CD4-positive, CD25-positive, alpha-beta regulatory T cell (primary cell): ENCODE results near the gene COG5. TPM values are rescaled to one million over a fixed set of nuclear protein-coding genes. Genes with fewer than 3 reads are reported as not detected.

Experiments used
- ATAC-seq, 2 donors: fragments of 150-1000 bp; cut with Tn5 transposase; one replicate each; pipeline ENCODE4 v1.10.0; 2021; ENCODE audit warnings: low read depth in 2 of 2, moderate number of reproducible peaks in 2 of 2, moderate library complexity in 1 of 2
- DNase-seq, 3 donors: peaks; one replicate each; pipeline versions ENCODE4 v3.0.0 to v3.0.0-alpha.2; 2012 to 2022; ENCODE audit warnings: mixed read lengths in 1 of 3
- H3K27ac ChIP-seq: one replicate; pipeline ENCODE4 v1.7.0; 2013; ENCODE audit warnings: mild to moderate bottlenecking, low read length; ENCODE audit not compliant: insufficient read depth, poor library complexity, severe bottlenecking
- H3K27me3 ChIP-seq: one replicate; pipeline ENCODE4 v1.7.0; 2013; ENCODE audit warnings: low read length; ENCODE audit not compliant: control insufficient read depth, insufficient read depth
- H3K36me3 ChIP-seq: one replicate; pipeline ENCODE4 v1.7.0; 2013; ENCODE audit warnings: mild to moderate bottlenecking, low read length, moderate library complexity; ENCODE audit not compliant: control insufficient read depth, insufficient read depth
- H3K4me1 ChIP-seq: 2 replicates; pipeline ENCODE4 v1.7.0; 2013; ENCODE audit warnings: mild to moderate bottlenecking, low read length; ENCODE audit not compliant: insufficient read depth, control insufficient read depth, poor library complexity, severe bottlenecking
- H3K4me3 ChIP-seq: one replicate; pipeline ENCODE4 v1.7.0; 2013; ENCODE audit warnings: low read depth, mild to moderate bottlenecking, low read length, moderate library complexity
- H3K9me3 ChIP-seq, 2 experiments: 1 replicate in 1 of 2; 2 replicates in 1 of 2; pipeline ENCODE4 v1.7.0; 2013; ENCODE audit warnings: low read length in 2 of 2, mild to moderate bottlenecking in 1 of 2, moderate library complexity in 1 of 2; ENCODE audit not compliant: control insufficient read depth in 2 of 2
- H3K27ac Mint-ChIP-seq, 3 donors: one replicate each; pipeline ENCODE4 v1.8.0; 2020 to 2022; ENCODE audit warnings: mild to moderate bottlenecking in 3 of 3, mixed read lengths in 3 of 3, moderate library complexity in 2 of 3
- H3K27me3 Mint-ChIP-seq: one replicate; pipeline ENCODE4 v1.8.0; 2022; ENCODE audit warnings: mild to moderate bottlenecking, mixed read lengths
- H3K36me3 Mint-ChIP-seq: one replicate; pipeline ENCODE4 v1.8.0; 2020; ENCODE audit warnings: mixed read lengths
- H3K4me1 Mint-ChIP-seq, 4 donors: one replicate each; pipeline ENCODE4 v1.8.0; 2020 to 2022; ENCODE audit warnings: mixed read lengths in 4 of 4, mild to moderate bottlenecking in 1 of 4
- H3K4me3 Mint-ChIP-seq, 4 donors: one replicate each; pipeline ENCODE4 v1.8.0; 2020 to 2022; ENCODE audit warnings: mild to moderate bottlenecking in 4 of 4, mixed read lengths in 4 of 4, moderate library complexity in 3 of 4
- H3K9me3 Mint-ChIP-seq, 7 donors: one replicate each; pipeline ENCODE4 v1.8.0; 2020 to 2022; ENCODE audit warnings: mixed read lengths in 7 of 7, mild to moderate bottlenecking in 3 of 7, moderate library complexity in 2 of 7
- polyA plus RNA-seq, 4 donors: library from polyadenylated mRNA; unstranded; fragments of 300-500 nt; fragmentation: Illumina TruSeq; gene quantifications; one replicate each; pipeline ENCODE4 v1.2.3, GENCODE V29; 2021
- total RNA-seq: library from RNA; stranded (reverse); gene quantifications from one replicate; pipeline ENCODE4 v1.2.3, GENCODE V29; 2022

Gene COG5
- total and polyA plus RNA-seq, 5 donors from 2014 or later: 23.2 to 68.2 (median 34.5) TPM

DNA sequence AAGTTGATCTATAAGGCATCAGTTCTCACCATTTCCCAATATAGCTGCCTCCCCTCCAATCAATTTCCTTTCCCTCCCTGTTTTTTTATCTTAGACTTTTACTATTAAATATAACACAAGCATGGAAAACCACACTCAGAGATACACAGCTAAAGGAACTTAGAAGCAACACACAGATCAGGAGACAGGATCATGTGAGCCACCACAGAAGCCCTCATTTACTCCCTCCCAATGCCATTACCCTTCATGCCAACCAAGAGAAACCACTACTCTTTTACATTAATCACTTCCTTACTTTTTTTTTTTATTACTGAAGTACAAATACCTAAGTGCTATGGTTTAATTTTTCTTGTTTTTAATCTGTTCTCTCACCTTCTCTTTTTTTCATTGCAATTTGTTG lies 33.0 kb downstream of the COG5 start:
- Histone ChIP-seq H3K36me3 (peaks cover 28% of the 10 kb centered on the region), H3K9me3 (no peaks in the 10 kb centered on the region), H3K4me1 (no peaks in the 10 kb centered on the region), H3K27ac (no peak overlapping the region), H3K4me3 (no peak overlapping the region), H3K27me3 (no peaks in the 10 kb centered on the region)
- no peak for ATAC-seq
- DNase-seq: no peak
- Mint-ChIP-seq H3K4me3 (no peak overlapping the region), H3K27me3 (no peaks in the 10 kb centered on the region), H3K27ac (peak overlapping the region in 1 of 3 donors; percentile 1), H3K36me3 (peaks cover 57% of the 10 kb centered on the region), H3K4me1 (peaks cover 21 to 59% (median 39%) of the 10 kb centered on the region in 4 donors), H3K9me3 (peaks cover 0 to 9% (median 0%) of the 10 kb centered on the region in 7 donors)

DNA sequence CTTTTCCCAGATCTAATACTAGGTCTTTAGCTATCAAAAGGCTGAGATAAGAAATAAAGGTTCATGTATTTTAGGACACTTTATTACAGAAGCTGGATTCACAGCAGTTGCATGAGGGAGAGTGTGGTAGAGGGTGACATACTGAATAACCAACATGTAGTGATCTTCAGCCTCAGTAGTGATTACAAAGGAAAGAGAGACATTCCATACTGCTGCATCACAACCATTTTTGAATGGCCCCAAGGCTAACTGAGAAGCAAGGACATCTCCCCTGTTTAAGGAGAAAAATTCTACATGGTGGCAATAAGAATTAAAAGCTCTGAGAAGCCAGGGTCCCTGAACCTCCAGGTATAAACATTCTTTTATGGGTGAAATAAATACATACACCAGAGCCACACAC lies 35.3 kb downstream of the COG5 start:
- no peak overlapping the region for H3K4me3 ChIP-seq
- no peaks in the 10 kb centered on the region for H3K9me3 Mint-ChIP-seq
- ATAC-seq (no peak), DNase-seq (no peak)
- peaks cover 44% of the 10 kb centered on the region for H3K36me3 Mint-ChIP-seq
- no peak overlapping the region for H3K4me3 Mint-ChIP-seq
- H3K9me3 ChIP-seq: no peaks in the 10 kb centered on the region
- H3K36me3 ChIP-seq: peaks cover 35% of the 10 kb centered on the region
- peak overlapping the region in 1 of 3 donors; percentile 6 for H3K27ac Mint-ChIP-seq
- no peaks in the 10 kb centered on the region for H3K4me1 ChIP-seq
- H3K27me3 ChIP-seq: no peaks in the 10 kb centered on the region
- H3K27ac ChIP-seq: no peak overlapping the region
- H3K27me3 Mint-ChIP-seq: no peaks in the 10 kb centered on the region
- peaks cover 10 to 41% (median 28%) of the 10 kb centered on the region in 4 donors for H3K4me1 Mint-ChIP-seq

DNA sequence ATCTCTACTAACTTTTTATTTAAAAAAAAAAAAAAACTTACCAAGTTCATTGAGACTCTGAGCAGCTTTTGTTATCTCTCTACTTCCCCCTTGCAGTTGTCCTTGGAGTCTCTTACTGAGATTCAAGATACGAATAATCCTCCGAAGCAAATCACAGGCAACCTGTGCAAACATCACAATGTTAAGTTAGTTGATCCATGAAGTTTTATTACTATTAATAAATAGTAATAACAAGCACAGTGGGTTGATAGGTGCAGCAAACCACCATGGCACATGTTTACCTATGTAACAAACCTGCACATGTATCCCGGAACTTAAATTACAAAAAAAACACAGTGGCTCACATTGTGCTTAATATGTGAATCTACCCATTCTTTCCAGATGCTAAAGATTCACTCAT lies 36.5 kb downstream of the COG5 start:
- H3K36me3 Mint-ChIP-seq: peaks cover 45% of the 10 kb centered on the region
- peaks cover 10 to 36% (median 29%) of the 10 kb centered on the region in 4 donors for H3K4me1 Mint-ChIP-seq
- H3K9me3 ChIP-seq: no peaks in the 10 kb centered on the region
- H3K27ac ChIP-seq: no peak overlapping the region
- ATAC-seq: no peak
- no peak overlapping the region for H3K4me3 ChIP-seq
- H3K27me3 ChIP-seq: no peaks in the 10 kb centered on the region
- H3K9me3 Mint-ChIP-seq: no peaks in the 10 kb centered on the region
- no peak overlapping the region for H3K4me3 Mint-ChIP-seq
- DNase-seq: no peak
- no peaks in the 10 kb centered on the region for H3K27me3 Mint-ChIP-seq
- H3K36me3 ChIP-seq: peaks cover 35% of the 10 kb centered on the region
- H3K27ac Mint-ChIP-seq: no peak overlapping the region
- no peaks in the 10 kb centered on the region for H3K4me1 ChIP-seq

DNA sequence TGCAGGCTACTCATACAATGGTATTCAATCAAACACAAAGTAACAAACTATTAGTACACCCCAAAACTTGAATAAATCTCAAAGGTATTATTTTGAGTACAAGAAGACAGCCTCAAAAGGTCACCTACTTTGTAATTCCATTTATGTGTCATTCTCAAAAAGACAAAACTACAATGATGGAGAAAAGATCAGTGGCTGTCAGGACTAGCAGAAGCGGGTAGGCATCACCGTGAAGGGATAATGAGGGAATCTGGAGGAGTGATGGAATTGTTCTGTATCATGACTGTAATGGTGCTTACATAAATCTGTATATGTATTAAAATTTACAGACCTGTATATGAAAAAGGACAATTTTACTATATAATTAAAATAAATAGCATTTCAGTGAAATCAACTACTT lies 37.0 kb downstream of the COG5 start:
- DNase-seq (no peak), ATAC-seq (no peak)
- no peaks in the 10 kb centered on the region for H3K9me3 Mint-ChIP-seq
- H3K4me3 ChIP-seq: no peak overlapping the region
- no peaks in the 10 kb centered on the region for H3K27me3 Mint-ChIP-seq
- no peak overlapping the region for H3K4me3 Mint-ChIP-seq
- H3K36me3 ChIP-seq: peaks cover 35% of the 10 kb centered on the region
- H3K9me3 ChIP-seq: no peaks in the 10 kb centered on the region
- no peaks in the 10 kb centered on the region for H3K27me3 ChIP-seq
- H3K27ac ChIP-seq: peak overlapping the region; percentile 35
- peaks cover 49% of the 10 kb centered on the region for H3K36me3 Mint-ChIP-seq
- H3K4me1 Mint-ChIP-seq: peaks cover 10 to 41% (median 30%) of the 10 kb centered on the region in 4 donors
- H3K4me1 ChIP-seq: no peaks in the 10 kb centered on the region
- no peak overlapping the region for H3K27ac Mint-ChIP-seq

DNA sequence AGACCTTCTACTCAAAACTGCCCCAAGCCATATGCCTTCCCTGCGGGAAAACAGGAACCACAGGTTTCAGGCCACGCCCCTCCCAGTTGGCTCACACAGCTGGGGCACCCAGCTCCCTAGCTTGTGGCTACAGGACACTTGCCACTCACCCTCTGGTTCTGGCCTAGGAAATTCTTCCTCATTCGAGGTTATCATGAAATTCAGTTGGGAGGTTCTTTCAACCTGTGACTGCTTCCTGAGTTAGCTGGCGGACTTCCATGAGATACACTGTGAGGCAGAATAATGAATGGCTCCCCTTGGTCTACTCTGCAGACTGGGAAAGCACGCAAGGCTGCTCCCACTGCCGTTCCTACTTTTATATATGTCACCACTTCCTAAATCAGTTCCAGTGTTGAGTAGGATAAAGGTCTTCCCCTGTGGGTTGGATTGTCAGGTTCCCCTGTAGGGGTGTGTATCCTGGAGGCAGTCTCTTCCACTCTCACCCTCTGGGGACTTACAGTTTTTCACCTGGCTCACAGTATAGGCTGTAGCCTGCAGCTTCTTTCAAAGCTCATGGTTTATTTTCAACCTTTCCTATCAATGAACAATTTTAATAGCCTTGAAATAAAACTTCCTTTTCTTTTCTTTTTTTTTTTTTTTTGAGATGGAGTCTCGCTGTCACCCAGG lies 56.9 kb downstream of the COG5 start:
- no peaks in the 10 kb centered on the region for H3K4me1 ChIP-seq
- H3K4me3 ChIP-seq: no peak overlapping the region
- Mint-ChIP-seq H3K4me3 (no peak overlapping the region), H3K36me3 (peaks cover 22% of the 10 kb centered on the region), H3K9me3 (peaks cover 0 to 5% (median 0%) of the 10 kb centered on the region in 7 donors), H3K27me3 (no peaks in the 10 kb centered on the region), H3K4me1 (peaks cover 6 to 58% (median 25%) of the 10 kb centered on the region in 4 donors), H3K27ac (no peak overlapping the region)
- no peaks in the 10 kb centered on the region for H3K27me3 ChIP-seq
- H3K27ac ChIP-seq: no peak overlapping the region
- ATAC-seq: no peak
- H3K9me3 ChIP-seq: no peaks in the 10 kb centered on the region
- no peak for DNase-seq
- peaks cover 14% of the 10 kb centered on the region for H3K36me3 ChIP-seq

DNA sequence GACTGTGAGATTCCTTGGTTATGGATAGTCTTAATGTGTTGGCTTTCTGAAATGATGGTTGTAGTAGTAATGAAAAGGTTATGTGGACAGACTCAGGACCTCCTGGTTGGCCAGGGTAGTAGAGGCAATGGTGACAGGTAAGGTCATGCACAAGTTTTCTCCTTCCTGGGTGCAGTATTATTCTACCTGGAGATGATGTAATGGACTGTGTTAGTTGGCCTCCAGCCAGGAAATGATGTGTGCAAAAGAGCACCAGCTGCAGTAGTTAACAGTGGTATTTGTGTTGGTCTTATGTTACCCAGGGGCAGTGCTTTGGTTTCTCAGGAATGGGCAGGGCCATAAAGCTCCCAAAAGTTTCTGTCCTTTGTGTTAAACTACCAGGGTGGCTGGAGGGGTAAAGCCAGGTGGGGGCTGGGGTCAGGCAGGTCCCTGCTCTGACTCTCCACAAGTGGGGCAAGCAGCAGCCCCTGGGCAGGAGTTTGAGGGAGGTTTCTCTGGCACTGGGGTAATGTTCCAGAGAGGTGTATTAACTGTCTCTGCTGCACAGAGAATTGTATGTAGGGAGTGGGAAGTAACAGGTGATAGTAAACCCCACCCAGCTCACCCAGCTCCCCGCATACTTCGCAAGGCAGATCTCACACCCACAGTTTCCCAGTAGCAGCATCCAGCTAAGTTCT lies 57.6 kb downstream of the COG5 start:
- H3K4me1 ChIP-seq: no peaks in the 10 kb centered on the region
- no peaks in the 10 kb centered on the region for H3K9me3 ChIP-seq
- no peak overlapping the region for H3K4me3 ChIP-seq
- H3K27ac ChIP-seq: no peak overlapping the region
- peaks cover 22% of the 10 kb centered on the region for H3K36me3 Mint-ChIP-seq
- no peak overlapping the region for H3K4me3 Mint-ChIP-seq
- peaks cover 2 to 55% (median 24%) of the 10 kb centered on the region in 4 donors for H3K4me1 Mint-ChIP-seq
- H3K27me3 ChIP-seq: no peaks in the 10 kb centered on the region
- no peaks in the 10 kb centered on the region for H3K27me3 Mint-ChIP-seq
- H3K27ac Mint-ChIP-seq: no peak overlapping the region
- peaks cover 14% of the 10 kb centered on the region for H3K36me3 ChIP-seq
- DNase-seq (peak in 1 of 3 donors; percentile 52), ATAC-seq (no peak)
- H3K9me3 Mint-ChIP-seq: peaks cover 0 to 5% (median 0%) of the 10 kb centered on the region in 7 donors

DNA sequence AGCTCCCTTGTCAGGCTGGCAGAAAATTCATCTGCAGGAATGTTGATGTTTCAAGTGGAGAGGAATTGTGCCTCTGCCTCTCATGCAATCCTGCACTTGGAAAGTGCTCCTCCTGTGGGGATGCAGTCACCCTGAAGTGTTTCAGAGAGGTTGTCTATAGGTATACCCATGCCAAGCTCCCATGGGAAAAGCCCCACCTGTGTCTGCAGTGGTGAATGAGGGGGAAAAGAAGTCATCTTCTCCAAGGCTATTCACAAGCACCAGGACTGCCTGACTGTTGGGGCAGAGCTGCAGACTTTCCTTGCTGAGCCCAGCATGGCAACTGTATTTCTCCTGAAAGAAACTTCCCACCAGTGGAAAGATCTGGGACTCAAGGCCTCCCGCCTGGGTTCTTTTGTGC lies 58.4 kb downstream of the COG5 start:
- H3K9me3 ChIP-seq: no peaks in the 10 kb centered on the region
- peaks cover 14% of the 10 kb centered on the region for H3K36me3 ChIP-seq
- H3K4me1 ChIP-seq: no peaks in the 10 kb centered on the region
- no peak overlapping the region for H3K27ac ChIP-seq
- no peak for DNase-seq
- peaks cover 18% of the 10 kb centered on the region for H3K36me3 Mint-ChIP-seq
- H3K27ac Mint-ChIP-seq: no peak overlapping the region
- H3K4me3 Mint-ChIP-seq: no peak overlapping the region
- no peaks in the 10 kb centered on the region for H3K27me3 Mint-ChIP-seq
- peaks cover 0 to 50% (median 22%) of the 10 kb centered on the region in 4 donors for H3K4me1 Mint-ChIP-seq
- H3K27me3 ChIP-seq: no peaks in the 10 kb centered on the region
- H3K9me3 Mint-ChIP-seq: peaks cover 0 to 4% (median 0%) of the 10 kb centered on the region in 7 donors
- ATAC-seq: no peak
- no peak overlapping the region for H3K4me3 ChIP-seq
